ENCODE results near the gene ZFPM1.
"Not testable (repeated sequence)": the region's sequence is repeated elsewhere in the genome, so short reads cannot be mapped to it uniquely, and the experiment has no call there.

The ZFPM1 gene

GRCh38 chr16:88512728-88513696 lies 59.9 kb downstream of the ZFPM1 start:
- no peak for DNase-seq (ENCODE audit: low read depth)

GRCh38 chr16:88514070-88514469 lies 61.0 kb downstream of the ZFPM1 start:
- no peak for DNase-seq (ENCODE audit: low read depth)

GRCh38 chr16:88514526-88515232 lies 61.6 kb downstream of the ZFPM1 start:
- no peak for DNase-seq (ENCODE audit: low read depth)

- no peak for DNase-seq (ENCODE audit: low read depth)
These were observed 62.3 kb downstream of the ZFPM1 start for GRCh38 chr16:88515371-88515770.

GRCh38 chr16:88515925-88516594 lies 63.0 kb downstream of the ZFPM1 start:
- DNase-seq (ENCODE audit: low read depth), result no peak

- DNase-seq (ENCODE audit: low read depth), result no peak
These were observed 63.6 kb downstream of the ZFPM1 start for GRCh38 chr16:88516601-88517061.

GRCh38 chr16:88517208-88517774 lies 64.2 kb downstream of the ZFPM1 start:
- not testable (repeated sequence) for DNase-seq (ENCODE audit: low read depth)

- DNase-seq (ENCODE audit: low read depth), result not testable (repeated sequence)
These were observed 65.5 kb downstream of the ZFPM1 start for GRCh38 chr16:88518411-88519111.

GRCh38 chr16:88519240-88519639 lies 66.2 kb downstream of the ZFPM1 start:
- no peak for DNase-seq (ENCODE audit: low read depth)

GRCh38 chr16:88519938-88520653 lies 67.0 kb downstream of the ZFPM1 start:
- no peak for DNase-seq (ENCODE audit: low read depth)

GRCh38 chr16:88521674-88522073 lies 68.6 kb downstream of the ZFPM1 start:
- no peak for DNase-seq (ENCODE audit: low read depth)

- no peak for DNase-seq (ENCODE audit: low read depth)
These were observed 69.3 kb downstream of the ZFPM1 start for GRCh38 chr16:88522276-88522949.

GRCh38 chr16:88523309-88524161 lies 70.5 kb downstream of the ZFPM1 start:
- no peak for DNase-seq (ENCODE audit: low read depth)

- DNase-seq (ENCODE audit: low read depth), result no peak
These were observed 71.3 kb downstream of the ZFPM1 start for GRCh38 chr16:88524274-88524972.

- DNase-seq (ENCODE audit: low read depth), result no peak
These were observed 72.0 kb downstream of the ZFPM1 start for GRCh38 chr16:88524973-88525662.

- no peak for DNase-seq (ENCODE audit: low read depth)
These were observed 72.5 kb downstream of the ZFPM1 start for GRCh38 chr16:88525663-88525990.

- DNase-seq (ENCODE audit: low read depth), result no peak
These were observed 73.2 kb downstream of the ZFPM1 start for GRCh38 chr16:88526008-88526905.
